GM18870 (cell line): ENCODE data around the gene YEATS4.

ENCODE experiments used
- ATAC-seq: cut with Tn5 transposase; IDR thresholded peaks from one replicate; pipeline ENCODE4 v1.9.1; 2021; ENCODE audit warnings: moderate library complexity; ENCODE audit not compliant: unreplicated experiment

Gene YEATS4

DNA sequence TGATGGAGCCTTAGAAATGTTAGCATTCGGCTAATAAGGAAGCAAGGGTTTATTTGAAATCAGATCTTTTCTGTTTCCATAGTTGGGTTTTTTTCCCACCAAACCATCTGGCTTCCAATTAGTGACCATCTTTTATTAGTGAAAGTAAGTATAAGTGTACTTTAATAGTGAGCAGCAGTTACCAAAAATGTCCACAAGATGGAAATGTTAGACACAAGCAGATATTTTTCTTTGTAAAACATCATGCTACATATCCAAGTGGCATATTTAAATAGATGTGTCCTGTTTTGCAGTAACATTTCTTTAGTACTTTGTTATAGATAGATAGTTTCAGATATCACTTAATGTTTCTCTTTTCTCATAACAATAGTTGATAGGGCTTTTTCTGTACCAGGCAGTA is 28.8 kb downstream of the YEATS4 start:
- no peak for ATAC-seq

DNA sequence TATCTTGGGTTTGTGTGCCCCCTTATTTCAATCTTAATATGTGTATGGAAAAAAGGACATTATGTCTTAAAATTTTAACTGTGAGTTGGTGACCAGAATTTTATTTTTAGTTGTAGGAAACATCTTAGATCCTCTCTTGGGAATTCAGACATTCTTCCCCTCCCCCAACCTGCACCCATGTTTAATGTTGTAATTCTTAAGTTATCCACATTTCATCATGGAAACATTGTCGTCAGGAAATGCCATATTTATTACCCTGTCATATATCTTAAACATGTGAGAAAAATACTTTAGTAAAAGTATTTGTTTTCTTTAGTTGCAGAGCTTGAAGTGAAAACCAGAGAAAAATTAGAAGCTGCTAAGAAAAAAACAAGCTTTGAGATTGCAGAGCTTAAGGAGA is 30.3 kb downstream of the YEATS4 start:
- no peak for ATAC-seq

DNA sequence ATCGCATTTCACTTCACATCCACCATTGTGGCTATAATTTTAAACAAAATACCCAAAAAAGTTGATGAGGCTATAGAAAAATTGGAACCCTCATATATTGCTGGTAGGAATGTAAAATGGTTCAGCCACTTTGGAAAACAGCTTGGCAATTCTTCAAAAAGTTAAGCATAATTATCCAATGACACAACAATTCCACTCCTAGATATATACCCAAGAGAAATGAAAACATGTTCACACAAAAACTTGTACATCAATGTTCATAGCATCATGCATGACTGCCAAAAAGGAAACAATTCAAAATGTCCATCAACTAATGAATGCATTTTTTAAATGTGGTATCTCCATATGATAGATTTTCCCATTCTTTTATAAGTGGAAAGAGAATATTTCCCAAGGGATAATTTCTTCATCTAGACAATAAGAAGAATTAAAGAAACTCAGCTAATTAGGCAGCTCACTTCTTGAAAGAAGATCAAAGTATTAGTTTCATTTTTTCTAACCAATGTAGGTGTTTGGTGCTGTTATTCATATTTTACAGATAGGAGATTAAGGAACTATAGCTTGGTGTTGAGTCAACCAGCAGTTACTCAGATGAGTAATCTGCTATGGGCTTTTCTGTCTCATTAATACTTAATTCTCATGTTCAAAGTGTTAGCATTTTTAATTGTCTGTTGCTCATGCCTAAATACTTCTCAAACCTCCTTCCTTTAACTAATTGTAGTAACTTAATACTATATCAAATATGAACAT is 32.8 kb downstream of the YEATS4 start:
- ATAC-seq, result peak; percentile 77

DNA sequence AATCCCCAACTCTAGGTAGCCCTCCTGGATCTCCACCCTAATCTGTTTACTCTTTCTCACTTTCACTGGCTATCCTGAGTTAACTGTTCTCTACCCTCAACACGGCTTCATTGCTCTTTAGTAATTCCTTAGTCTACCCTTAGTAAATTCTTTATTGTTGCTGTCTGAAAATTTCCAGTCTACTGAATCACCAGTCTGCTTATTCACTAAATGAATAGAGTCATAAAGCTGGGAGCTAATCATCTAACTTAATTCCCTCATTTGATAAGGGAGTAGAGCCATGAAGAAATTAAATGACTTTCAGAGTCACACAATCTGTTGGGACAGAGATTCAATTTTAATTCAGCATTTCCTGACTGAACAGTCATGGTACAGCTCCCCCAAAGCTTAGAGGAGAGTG is 36.5 kb downstream of the YEATS4 start:
- ATAC-seq, result no peak

DNA sequence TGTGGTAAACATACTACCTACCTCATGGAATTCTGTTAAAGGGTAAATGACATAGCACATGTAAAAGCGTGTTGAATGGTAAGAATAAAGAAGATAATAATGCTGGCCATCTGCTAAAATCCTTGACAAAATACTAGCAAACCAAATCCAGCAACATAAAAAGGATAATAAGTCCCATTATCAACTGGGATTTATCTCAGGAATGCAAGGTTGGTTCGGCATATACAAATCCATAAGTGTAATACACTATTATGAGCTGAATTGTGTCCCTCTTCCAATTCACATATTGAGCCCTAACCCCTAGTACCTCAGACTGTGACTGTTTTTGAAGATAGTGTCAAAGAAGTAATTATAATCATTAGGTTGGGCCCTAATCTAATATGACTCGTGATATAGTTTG is 37.4 kb downstream of the YEATS4 start:
- no peak for ATAC-seq

DNA sequence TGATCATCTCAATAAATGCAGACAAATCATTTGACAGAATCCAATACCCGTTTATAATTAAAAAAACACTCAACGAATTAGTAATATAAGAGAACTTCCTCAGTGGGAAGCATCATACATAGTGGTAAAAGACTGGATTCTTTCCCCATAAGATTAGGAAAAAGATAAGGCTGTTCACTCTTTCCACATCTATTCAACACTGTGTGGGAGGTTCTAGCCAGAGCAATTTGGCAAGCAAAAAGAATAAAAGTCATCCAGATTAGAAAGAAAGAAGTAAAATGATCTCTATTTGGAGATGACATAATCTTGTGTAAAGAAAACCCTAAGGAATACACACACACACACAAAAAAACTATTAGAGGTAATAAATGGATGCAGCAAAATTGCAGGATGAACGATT is 38.4 kb downstream of the YEATS4 start:
- no peak for ATAC-seq

DNA sequence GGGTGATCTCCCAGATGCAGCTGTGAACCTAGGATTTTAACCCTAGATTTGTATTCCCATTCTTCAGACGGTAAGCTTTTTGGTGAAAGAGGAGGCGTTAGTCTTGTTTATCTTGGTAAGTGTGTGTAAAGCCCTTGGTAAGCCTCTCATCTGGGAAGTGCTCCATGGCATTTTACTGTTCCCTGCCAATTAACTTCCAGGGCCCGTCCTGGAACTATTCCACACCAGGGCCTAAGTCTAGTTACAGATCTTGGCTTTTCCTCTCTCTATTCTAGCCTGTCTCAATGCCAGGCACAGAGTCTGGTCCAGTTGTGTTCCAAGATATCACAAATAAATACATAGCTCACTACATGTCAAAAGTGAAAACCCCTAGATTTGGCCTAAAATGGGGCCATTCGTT is 42.4 kb downstream of the YEATS4 start:
- no peak for ATAC-seq

DNA sequence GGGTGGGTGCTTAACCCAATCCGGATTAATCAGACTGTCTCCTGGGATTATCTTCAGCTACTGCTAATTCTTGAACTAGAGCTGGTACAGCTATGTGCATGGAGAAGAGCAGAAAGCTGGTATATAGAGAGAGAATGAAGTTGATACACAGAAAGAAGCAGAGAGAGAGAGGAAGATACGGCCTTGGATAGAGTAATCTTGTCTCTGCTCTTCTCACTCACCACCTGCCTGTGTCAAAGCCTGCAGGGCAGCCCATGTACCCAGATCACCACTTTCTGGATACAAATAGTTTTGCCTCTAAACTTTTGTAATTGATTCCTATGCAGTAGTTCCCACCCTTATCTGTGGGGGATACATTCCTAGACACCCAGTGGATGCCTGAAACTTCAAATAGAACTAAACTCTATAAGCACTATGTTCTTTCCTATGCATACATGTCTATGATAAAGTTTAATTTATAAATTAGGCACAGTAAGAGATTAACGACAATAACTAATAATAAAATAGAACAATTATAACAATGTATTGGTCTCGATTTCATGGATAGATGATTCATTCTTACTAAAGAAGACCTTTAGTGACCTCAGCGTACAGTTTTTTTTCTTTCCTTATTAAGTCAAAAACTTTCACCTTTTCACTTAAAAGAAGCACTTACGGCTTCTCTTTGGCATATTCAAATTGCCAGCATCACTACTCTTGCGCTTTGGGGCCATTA is 45.5 kb downstream of the YEATS4 start:
- no peak for ATAC-seq

DNA sequence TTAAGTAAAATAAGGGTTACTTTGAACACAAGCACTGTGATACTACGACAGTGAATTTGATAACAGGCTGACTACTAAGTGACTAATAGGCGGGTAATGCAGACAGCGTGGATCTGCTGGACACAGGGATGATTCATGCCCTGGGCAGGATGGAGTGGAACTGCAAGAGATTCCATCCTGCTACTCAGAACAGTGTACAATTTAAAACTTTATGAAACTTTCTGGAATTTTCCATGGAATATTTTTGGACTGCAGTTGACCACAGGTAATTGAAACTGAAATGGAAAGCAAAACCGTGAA is 46.0 kb downstream of the YEATS4 start:
- ATAC-seq, result no peak

DNA sequence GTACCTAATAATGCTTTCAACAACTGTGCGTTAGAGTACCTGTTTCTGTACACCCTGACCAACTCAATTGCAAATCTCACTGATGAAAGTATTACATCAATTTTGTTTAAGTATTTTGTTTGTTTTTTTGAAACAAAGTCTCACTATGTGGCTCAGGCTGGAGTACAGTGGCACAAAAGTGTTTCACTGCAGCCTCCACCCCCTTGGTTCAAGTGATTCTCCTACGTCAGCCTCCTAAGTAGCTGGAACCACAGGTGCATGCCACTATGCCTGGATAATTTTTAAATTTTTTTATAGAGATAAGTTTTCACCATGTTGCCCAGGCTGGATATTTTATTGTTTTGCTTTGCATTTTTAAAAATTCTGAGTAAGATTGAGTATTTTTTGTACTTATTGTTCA is 46.7 kb downstream of the YEATS4 start:
- no peak for ATAC-seq

DNA sequence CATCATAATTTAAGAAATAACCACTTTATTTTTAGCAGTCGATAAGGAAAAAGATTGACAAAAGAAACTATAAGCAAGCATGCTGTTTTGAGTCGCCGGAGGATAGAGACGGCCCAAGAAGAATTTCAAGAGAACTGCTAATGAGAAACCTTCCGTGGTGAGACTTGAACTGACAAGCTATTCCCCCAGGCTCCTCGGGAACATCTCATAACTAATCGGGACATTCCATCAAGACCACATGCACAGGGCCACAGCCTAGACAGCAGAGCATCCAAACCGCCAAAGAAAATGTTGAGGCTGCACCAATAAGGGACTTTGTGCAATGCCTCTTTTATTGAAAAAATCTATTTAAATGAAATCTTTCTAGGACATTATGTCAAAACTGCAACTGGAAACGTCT is 51.0 kb downstream of the YEATS4 start:
- ATAC-seq, result no peak

DNA sequence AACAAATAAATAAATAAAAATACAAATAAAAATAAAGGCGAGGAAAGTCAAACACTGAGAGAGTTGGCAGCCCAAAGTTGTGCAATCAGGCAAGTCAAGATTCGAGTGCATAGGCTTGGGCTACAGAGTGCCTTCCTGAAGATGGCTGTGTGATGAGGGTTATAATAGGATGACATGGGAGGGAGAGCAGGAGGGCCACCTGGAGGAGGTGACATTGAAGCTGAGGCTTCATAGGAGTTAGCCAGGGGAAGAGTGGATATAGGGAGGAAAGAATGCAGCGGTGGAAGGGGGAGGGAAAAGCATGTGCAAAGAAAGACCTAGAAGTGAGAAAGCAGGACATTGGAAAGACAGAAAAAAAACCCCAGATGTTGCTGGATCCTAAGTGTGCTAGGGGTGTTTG is 53.1 kb downstream of the YEATS4 start:
- no peak for ATAC-seq

DNA sequence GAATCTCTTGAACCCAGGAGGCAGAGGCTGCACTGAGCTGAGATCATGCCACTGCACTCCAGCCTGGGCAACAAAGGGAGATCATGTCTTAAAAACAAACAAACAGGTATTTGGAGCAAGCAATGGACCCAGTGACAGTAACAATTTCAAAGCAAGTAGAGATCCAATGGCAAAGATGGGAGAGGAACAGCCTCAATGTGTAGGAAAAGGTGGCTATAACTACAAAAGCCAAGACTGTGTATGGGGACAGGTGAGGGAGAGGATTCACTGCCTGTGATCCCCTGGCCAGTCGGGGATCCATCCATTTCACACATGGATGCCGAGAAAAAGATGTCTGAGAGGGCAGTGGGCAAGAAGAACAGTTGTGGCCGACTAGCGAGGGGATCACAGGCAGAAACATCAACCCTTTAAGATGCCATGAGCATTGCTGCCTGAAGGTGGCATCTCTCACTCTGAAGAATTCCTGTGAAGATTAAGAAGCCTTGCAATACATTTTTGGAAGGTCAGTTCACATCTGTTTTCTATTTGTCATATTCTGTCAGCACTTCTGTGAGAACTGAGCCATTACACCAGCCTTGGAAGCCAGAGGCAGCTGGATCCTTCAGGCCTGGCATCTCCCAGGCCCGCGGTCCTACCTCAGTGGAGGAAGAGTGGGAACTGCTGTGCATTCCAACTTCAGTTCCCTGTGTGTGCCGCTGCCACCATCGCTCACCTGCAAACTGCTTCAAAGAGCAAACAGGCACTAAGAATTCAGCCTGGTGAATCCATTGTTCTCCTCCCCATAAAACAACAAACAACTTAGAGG is 56.1 kb downstream of the YEATS4 start:
- no peak for ATAC-seq

DNA sequence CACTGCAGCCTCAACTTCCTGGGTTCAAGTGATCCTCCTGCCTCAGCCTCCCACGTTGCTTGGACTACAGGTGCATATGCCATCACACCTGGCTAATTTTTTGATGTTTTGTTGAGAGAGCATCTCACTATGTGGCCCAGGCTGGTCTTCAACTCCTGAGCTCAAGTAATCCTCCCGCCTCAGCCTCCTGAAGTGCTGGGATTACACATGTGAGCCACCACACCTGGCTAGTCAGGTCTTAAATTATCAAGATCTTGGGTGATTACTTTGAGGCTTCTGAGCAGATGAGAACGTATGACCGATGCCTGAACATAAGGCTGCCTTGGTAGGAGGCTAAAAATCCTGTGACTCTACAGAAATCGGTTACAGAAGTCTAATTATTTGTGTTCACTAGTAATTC is 57.7 kb downstream of the YEATS4 start:
- no peak for ATAC-seq

DNA sequence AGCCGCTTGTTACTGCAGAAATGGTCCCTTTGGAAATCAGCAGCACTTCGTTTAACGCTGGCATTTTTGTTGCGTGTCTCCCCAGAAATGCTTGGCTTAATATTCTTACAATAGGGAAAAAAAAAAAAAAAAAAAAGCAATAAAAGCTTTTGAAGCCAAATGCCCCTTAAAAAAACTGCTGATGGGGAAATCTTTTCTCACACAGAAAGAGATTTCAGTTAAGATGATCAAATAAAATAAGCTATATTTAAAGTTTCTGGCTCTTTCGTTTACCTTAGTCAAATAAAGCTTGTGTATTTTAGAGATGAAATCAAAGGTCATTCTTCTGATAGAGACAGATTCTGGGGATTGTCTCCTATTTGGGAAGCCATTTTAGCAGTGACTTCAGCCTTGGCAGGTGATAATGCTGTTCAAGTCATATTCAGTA is 58.2 kb downstream of the YEATS4 start:
- no peak for ATAC-seq

DNA sequence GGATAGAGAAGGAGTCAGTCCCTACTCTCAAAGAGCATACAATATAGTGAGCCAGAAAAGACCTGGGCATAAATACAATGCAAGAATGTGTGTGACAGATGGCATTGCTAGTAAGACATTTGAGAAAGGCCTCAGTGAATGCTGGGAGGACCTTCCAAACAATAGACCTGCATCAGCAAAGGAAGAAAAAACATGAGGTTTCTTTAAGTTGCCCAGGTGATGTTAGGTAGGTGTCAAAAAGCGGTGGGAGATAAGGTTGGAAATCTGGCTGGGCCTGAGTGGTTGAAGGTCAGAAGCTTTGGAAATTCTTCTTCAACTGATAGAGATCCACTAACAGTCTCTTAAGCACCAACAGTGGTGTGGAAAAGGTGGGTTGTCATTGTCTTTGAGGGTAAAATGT is 60.2 kb downstream of the YEATS4 start:
- ATAC-seq, result no peak

DNA sequence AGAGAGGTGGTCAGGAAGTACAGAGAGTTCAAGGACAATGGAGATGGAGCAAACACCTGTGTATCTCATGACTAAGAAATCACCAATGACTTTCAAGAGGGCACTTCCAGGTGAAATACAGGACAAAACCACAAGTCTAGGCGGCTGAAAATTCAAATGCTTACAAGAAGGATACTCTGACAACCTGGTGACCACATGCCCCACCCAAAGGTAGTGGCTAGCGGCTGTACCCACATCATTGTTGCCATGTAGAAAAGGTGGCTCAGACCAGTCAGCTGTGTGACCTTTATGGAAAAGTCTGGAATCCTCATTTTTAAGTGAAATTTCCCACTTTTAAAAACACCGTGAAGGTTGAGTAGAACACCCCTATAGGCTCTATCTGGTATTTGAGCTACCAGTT is 62.0 kb downstream of the YEATS4 start:
- ATAC-seq, result no peak

DNA sequence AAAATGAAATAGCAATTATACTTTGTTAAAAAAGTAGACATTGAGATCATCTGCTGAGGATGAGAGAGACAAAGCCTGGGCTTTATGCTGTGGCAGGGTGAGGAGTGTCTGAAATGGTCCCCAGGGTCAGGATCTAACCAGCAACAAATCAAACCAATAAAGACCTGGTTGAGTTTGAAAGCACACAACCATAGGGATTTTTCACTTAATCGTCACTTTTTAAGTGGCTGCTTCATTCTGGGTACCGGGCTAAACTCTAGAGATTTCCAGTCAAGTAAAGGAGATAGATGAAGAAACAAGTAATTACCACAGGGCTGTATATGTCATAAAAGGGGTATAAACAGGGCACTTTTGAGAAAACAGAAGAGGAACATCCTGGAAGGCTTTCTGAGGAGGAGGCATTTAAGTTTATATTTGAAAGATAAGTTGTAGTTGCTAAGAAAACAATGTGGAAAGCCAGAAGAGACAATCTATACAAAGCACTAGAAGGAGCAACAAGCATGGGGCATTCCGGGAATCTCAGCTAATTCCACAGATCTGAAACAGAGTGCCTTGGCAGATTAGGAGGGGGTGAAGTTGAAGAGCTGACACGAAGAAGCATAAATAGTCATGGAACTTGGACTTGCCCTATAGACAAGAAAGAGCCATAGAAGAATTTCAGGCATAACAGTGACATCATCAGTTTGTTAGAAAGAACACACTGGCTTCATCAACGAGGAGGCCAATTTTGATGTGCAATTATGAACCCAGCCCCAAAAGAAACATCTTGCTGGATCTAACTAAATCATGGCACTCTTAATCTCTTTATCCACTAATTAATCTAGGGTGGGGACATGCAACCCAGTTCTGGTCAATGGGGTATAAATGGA is 63.7 kb downstream of the YEATS4 start:
- ATAC-seq, result no peak

DNA sequence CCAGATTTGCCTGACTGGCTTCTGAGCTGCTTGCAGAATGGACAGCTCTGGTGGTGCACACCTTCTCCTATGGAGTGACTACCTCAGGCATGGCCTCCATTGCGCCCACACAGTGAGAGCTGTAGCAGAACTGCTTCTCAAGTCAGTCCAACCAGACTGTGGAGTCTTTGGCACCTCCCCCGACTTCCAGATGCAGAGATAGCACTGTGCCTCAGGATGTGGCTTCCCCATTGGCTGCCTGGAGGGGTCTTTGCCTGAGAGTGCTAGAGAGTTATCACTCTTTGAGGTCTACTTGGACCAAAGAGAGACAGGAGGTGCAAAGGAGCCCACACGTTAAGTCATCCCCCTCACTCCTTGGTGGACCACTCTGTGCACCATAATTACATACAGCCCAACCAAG is 65.9 kb downstream of the YEATS4 start:
- no peak for ATAC-seq

DNA sequence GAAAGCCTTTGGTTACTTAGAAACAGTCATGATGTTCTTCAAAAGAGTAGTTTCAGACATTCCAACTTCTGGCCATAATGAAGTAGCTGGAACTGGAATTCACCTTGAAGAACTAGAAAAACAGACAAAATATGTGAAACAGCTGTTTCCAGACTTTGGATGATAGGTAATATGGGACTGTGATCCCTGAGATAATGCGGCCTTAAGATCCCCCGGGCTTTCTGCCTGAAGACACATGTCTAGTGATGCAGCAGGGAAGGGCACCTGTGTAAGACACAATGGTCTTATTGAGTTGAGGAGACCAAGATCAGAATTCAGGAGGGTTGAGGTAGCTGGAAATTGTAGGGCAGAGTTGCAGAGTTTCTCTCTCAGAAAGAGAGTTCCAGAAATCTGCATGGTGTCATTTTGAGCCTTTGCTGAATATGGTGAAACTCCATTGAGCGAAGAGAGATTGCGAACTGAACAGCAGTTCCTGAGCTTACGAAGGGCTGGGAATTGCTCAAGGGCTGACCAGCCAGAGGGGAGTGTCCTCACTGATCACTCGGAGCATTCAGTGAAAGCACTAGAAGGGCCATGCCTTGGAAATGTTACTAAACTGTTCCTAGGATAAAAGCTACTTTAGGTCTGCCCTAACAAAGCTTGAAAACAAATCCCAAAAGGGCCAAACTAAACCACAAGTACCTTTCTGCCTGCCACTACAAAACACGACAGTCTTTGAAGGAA is 69.0 kb downstream of the YEATS4 start:
- no peak for ATAC-seq
